Measurements from ENCODE around the gene ATP5PD.

The ATP5PD gene

DNA sequence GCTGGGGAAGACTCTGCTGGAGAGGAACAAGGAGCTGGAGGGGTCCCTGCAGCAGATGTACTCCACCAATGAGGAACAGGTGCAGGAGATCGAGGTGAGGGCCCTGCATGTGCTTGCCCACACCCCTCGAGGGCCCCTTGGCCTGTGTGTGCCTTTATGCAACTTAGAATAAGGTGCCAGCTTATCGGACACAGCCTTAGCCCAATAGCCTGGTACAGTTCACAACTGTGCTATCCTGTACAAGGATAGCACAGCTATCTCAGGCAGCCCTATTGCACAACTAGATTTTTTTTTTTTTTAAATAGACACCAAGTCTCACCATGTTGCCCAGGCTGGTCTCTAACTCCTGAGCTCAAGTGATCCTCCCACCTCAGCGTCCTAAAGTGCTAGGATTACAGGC, 47.2 kb downstream of the ATP5PD start:
- H3K4me3 ChIP-seq (ENCODE audit: low read length) = no peak overlapping the region
- no peak overlapping the region for H3K27ac ChIP-seq (ENCODE audit: low read depth, low read length)
- DNase-seq = no peak
- peaks cover 13% of the 10 kb centered on the region for H3K36me3 ChIP-seq (ENCODE audit: control insufficient read depth, insufficient read depth, low read length)
- H3K4me2 ChIP-seq (ENCODE audit: low read length) = no peak overlapping the region
- no peaks in the 10 kb centered on the region for H3K27me3 ChIP-seq (ENCODE audit: insufficient read depth, low read length, poor library complexity)
- no peak overlapping the region for H3K9ac ChIP-seq (ENCODE audit: low read length)
- no peak overlapping the region for H2BK120ac ChIP-seq (ENCODE audit: low read depth, low read length)
- peaks cover 4% of the 10 kb centered on the region for H3K79me1 ChIP-seq (ENCODE audit: low read length)
- H3K18ac ChIP-seq (ENCODE audit: low read length) = no peak overlapping the region
- H3K56ac ChIP-seq (ENCODE audit: low read length) = no peak overlapping the region
- H4K5ac ChIP-seq (ENCODE audit: low read length) = no peak overlapping the region
- no peaks in the 10 kb centered on the region for H3K4me1 ChIP-seq (ENCODE audit: control insufficient read depth, low read depth, low read length)
- WGBS (ENCODE audit: extremely low coverage, insufficient coverage, low lambda C conversion rate) = no CpG with 5 or more reads among the region's 4 CpGs
- no peak overlapping the region for H2BK15ac ChIP-seq (replicated peaks; ENCODE audit: low read depth)
- no peaks in the 10 kb centered on the region for H3K79me2 ChIP-seq (ENCODE audit: control insufficient read depth, insufficient read depth, low read length)
- H2AK5ac ChIP-seq (ENCODE audit: low read length) = no peak overlapping the region
- no peak overlapping the region for H3K23ac ChIP-seq (ENCODE audit: low read length)
- H4K8ac ChIP-seq (ENCODE audit: low read depth, low read length) = no peak overlapping the region
- H3K4ac ChIP-seq (ENCODE audit: low read depth, low read length) = no peak overlapping the region
- no peak overlapping the region for H2BK5ac ChIP-seq (ENCODE audit: low read length)

DNA sequence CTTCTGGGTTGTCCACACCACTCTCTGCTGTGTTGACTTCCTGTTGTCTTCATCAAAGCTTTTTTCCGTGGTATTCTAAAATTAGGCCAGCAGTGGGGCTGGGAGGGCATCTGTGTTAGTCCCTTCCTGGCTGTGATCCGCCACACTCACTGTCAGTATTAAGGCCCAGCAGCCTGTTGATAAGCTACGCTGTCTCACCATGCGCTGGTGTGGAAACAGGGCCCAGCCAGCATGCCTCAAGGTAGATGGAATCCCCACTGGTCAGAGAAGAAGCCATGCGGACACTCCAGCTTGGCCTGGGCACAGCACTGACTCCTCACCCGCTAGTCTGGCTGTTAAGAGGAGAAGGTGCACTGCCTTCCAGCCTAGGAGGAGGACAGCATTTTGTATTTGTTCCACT, 48.0 kb downstream of the ATP5PD start:
- Histone ChIP-seq H3K79me1 (ENCODE audit: low read length) (peaks cover 4% of the 10 kb centered on the region), H3K27ac (ENCODE audit: low read depth, low read length) (no peak overlapping the region), H3K4me2 (ENCODE audit: low read length) (no peak overlapping the region), H3K9ac (ENCODE audit: low read length) (no peak overlapping the region), H3K4ac (ENCODE audit: low read depth, low read length) (no peak overlapping the region), H2AK5ac (ENCODE audit: low read length) (no peak overlapping the region), H3K36me3 (ENCODE audit: control insufficient read depth, insufficient read depth, low read length) (peaks cover 13% of the 10 kb centered on the region), H3K56ac (ENCODE audit: low read length) (no peak overlapping the region), H3K27me3 (ENCODE audit: insufficient read depth, low read length, poor library complexity) (no peaks in the 10 kb centered on the region), H3K18ac (ENCODE audit: low read length) (no peak overlapping the region), H4K5ac (ENCODE audit: low read length) (no peak overlapping the region), H2BK120ac (ENCODE audit: low read depth, low read length) (no peak overlapping the region), H2BK15ac (replicated peaks; ENCODE audit: low read depth) (no peak overlapping the region), H3K23ac (ENCODE audit: low read length) (no peak overlapping the region), H4K8ac (ENCODE audit: low read depth, low read length) (no peak overlapping the region), H3K4me3 (ENCODE audit: low read length) (no peak overlapping the region), H3K4me1 (ENCODE audit: control insufficient read depth, low read depth, low read length) (no peaks in the 10 kb centered on the region), H2BK5ac (ENCODE audit: low read length) (no peak overlapping the region), H3K79me2 (ENCODE audit: control insufficient read depth, insufficient read depth, low read length) (no peaks in the 10 kb centered on the region)
- no CpG with 5 or more reads among the region's 6 CpGs for WGBS (ENCODE audit: extremely low coverage, insufficient coverage, low lambda C conversion rate)
- DNase-seq = no peak

DNA sequence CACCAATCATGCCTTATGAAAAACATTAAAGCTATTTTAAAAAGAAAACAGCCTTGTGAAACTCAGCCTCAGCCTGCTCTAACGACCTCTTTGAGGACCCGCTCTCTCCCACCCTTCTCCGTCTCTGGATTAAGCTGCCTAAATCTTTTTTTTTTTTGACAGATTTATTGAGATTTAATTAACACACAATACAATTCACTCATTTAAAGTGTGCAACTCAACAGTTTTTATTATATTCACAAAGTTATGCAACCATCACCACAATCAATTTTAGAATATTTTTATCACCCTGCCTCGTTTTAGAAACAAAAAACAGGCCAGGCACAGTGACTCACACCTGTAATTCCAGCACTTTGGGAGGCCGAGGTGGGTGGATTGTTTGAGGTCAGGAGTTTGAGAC, 50.9 kb downstream of the ATP5PD start:
- no peak overlapping the region for H2BK15ac ChIP-seq (replicated peaks; ENCODE audit: low read depth)
- no peak overlapping the region for H2AK5ac ChIP-seq (ENCODE audit: low read length)
- H4K8ac ChIP-seq (ENCODE audit: low read depth, low read length) = no peak overlapping the region
- no peaks in the 10 kb centered on the region for H3K4me1 ChIP-seq (ENCODE audit: control insufficient read depth, low read depth, low read length)
- WGBS (ENCODE audit: extremely low coverage, insufficient coverage, low lambda C conversion rate) = no CpG with 5 or more reads among the region's 5 CpGs
- no peak overlapping the region for H3K4me2 ChIP-seq (ENCODE audit: low read length)
- H3K36me3 ChIP-seq (ENCODE audit: control insufficient read depth, insufficient read depth, low read length) = peaks cover 3% of the 10 kb centered on the region
- no peak overlapping the region for H3K4me3 ChIP-seq (ENCODE audit: low read length)
- no peak overlapping the region for H3K23ac ChIP-seq (ENCODE audit: low read length)
- H3K79me2 ChIP-seq (ENCODE audit: control insufficient read depth, insufficient read depth, low read length) = peaks cover under 1% of the 10 kb centered on the region
- no peak for DNase-seq
- H3K18ac ChIP-seq (ENCODE audit: low read length) = no peak overlapping the region
- H3K27me3 ChIP-seq (ENCODE audit: insufficient read depth, low read length, poor library complexity) = no peaks in the 10 kb centered on the region
- no peak overlapping the region for H4K5ac ChIP-seq (ENCODE audit: low read length)
- H3K9ac ChIP-seq (ENCODE audit: low read length) = no peak overlapping the region
- peaks cover 12% of the 10 kb centered on the region for H3K79me1 ChIP-seq (ENCODE audit: low read length)
- no peak overlapping the region for H3K27ac ChIP-seq (ENCODE audit: low read depth, low read length)
- H2BK120ac ChIP-seq (ENCODE audit: low read depth, low read length) = no peak overlapping the region
- H2BK5ac ChIP-seq (ENCODE audit: low read length) = no peak overlapping the region
- no peak overlapping the region for H3K4ac ChIP-seq (ENCODE audit: low read depth, low read length)
- H3K56ac ChIP-seq (ENCODE audit: low read length) = no peak overlapping the region

DNA sequence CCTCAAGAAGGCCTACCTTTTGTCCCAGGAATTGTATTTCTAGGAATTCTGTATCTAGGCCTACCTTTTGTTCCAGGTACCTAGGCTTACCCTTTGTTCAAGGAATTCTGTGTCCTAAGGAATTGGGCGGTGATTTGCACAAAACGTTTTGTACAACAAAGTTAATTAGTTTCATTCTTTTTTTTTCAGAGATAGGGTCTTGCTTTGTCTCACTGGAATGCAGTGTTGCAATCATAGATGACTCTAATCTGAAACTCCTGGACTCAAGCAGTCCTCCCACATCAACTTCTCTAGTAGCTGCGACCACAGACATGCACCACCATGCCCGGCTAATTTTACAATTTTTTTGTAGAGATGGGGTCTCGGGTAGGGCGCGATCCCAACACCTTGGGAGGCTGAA, 52.3 kb downstream of the ATP5PD start:
- H3K27ac ChIP-seq (ENCODE audit: low read depth, low read length) = no peak overlapping the region

DNA sequence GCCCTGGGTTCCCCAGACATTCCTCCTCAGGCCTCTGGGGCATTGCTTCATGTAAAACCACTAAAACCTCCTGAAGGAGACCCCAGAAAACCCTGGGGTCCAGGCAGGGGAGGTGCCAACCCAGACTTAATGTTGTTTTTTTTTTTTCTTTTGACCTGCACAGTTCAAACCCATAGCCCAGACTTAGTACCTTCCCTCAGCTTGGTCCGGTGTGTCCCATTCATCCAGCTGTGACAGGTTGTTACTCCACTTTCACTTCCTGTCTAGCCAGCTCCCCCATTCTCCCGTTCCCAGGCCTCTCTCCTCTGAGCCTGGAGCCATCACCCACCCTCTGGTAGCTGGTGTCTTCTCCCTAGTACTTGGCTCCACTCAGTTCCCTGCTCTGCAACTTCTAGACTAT, 54.5 kb downstream of the ATP5PD start:
- Histone ChIP-seq H2BK5ac (ENCODE audit: low read length) (no peak overlapping the region), H3K9ac (ENCODE audit: low read length) (no peak overlapping the region), H3K18ac (ENCODE audit: low read length) (no peak overlapping the region), H3K79me2 (ENCODE audit: control insufficient read depth, insufficient read depth, low read length) (peaks cover 19% of the 10 kb centered on the region), H2BK120ac (ENCODE audit: low read depth, low read length) (no peak overlapping the region), H3K4me1 (ENCODE audit: control insufficient read depth, low read depth, low read length) (peaks cover 4% of the 10 kb centered on the region), H3K56ac (ENCODE audit: low read length) (no peak overlapping the region), H3K79me1 (ENCODE audit: low read length) (peaks cover 24% of the 10 kb centered on the region), H4K8ac (ENCODE audit: low read depth, low read length) (no peak overlapping the region), H2AK5ac (ENCODE audit: low read length) (no peak overlapping the region), H3K27ac (ENCODE audit: low read depth, low read length) (no peak overlapping the region), H2BK15ac (replicated peaks; ENCODE audit: low read depth) (no peak overlapping the region), H3K4ac (ENCODE audit: low read depth, low read length) (no peak overlapping the region), H3K23ac (ENCODE audit: low read length) (no peak overlapping the region), H3K36me3 (ENCODE audit: control insufficient read depth, insufficient read depth, low read length) (no peaks in the 10 kb centered on the region), H3K4me2 (ENCODE audit: low read length) (no peak overlapping the region), H4K5ac (ENCODE audit: low read length) (no peak overlapping the region), H3K27me3 (ENCODE audit: insufficient read depth, low read length, poor library complexity) (no peaks in the 10 kb centered on the region), H3K4me3 (ENCODE audit: low read length) (no peak overlapping the region)
- DNase-seq = no peak
- WGBS (ENCODE audit: extremely low coverage, insufficient coverage, low lambda C conversion rate) = no CpG with 5 or more reads among the region's 2 CpGs

More for the DNA sequence above, 52.3 kb downstream of the ATP5PD start:
- Histone ChIP-seq H3K79me2 (ENCODE audit: control insufficient read depth, insufficient read depth, low read length) (peaks cover 9% of the 10 kb centered on the region), H3K4me1 (ENCODE audit: control insufficient read depth, low read depth, low read length) (no peaks in the 10 kb centered on the region), H3K23ac (ENCODE audit: low read length) (no peak overlapping the region), H3K18ac (ENCODE audit: low read length) (no peak overlapping the region), H2BK15ac (replicated peaks; ENCODE audit: low read depth) (no peak overlapping the region), H2BK5ac (ENCODE audit: low read length) (no peak overlapping the region), H3K4me2 (ENCODE audit: low read length) (no peak overlapping the region), H2BK120ac (ENCODE audit: low read depth, low read length) (no peak overlapping the region), H3K4me3 (ENCODE audit: low read length) (no peak overlapping the region), H2AK5ac (ENCODE audit: low read length) (no peak overlapping the region), H4K8ac (ENCODE audit: low read depth, low read length) (no peak overlapping the region), H3K36me3 (ENCODE audit: control insufficient read depth, insufficient read depth, low read length) (peaks cover 2% of the 10 kb centered on the region), H3K4ac (ENCODE audit: low read depth, low read length) (no peak overlapping the region), H3K56ac (ENCODE audit: low read length) (no peak overlapping the region), H4K5ac (ENCODE audit: low read length) (no peak overlapping the region), H3K9ac (ENCODE audit: low read length) (no peak overlapping the region), H3K79me1 (ENCODE audit: low read length) (peaks cover 22% of the 10 kb centered on the region), H3K27me3 (ENCODE audit: insufficient read depth, low read length, poor library complexity) (no peaks in the 10 kb centered on the region)
- DNase-seq = no peak
- no CpG with 5 or more reads among the region's 7 CpGs for WGBS (ENCODE audit: extremely low coverage, insufficient coverage, low lambda C conversion rate)

DNA sequence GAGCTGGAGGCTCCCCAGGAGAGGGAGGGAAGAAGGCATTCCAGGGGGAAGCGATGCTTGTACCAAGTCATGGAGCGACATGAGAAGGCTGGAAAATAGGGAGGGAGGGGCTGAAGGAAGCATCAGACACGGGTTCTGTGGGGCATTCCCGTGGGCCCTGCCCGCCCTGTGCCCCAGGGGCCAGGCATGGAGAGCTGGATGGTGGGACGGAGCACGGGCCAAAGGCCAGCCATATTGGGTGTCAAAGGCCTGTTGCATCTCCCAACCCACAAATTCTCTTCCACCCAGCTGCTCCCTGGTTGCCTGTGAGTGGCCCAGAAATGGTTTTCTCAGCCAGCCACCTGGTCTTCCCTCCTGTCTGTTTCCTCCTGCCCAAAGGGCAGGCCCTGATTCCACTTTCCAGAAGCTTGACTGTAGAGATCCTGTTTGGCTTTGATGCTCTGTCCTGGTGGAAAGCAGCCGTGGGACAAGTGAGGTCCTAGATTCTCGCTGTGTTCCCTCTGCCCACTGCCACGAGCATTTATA, 56.1 kb downstream of the ATP5PD start:
- Histone ChIP-seq H3K23ac (ENCODE audit: low read length) (no peak overlapping the region), H3K36me3 (ENCODE audit: control insufficient read depth, insufficient read depth, low read length) (no peaks in the 10 kb centered on the region), H3K27ac (ENCODE audit: low read depth, low read length) (no peak overlapping the region), H2AK5ac (ENCODE audit: low read length) (no peak overlapping the region), H2BK5ac (ENCODE audit: low read length) (no peak overlapping the region), H3K27me3 (ENCODE audit: insufficient read depth, low read length, poor library complexity) (no peaks in the 10 kb centered on the region), H2BK120ac (ENCODE audit: low read depth, low read length) (no peak overlapping the region), H3K4ac (ENCODE audit: low read depth, low read length) (no peak overlapping the region), H3K79me2 (ENCODE audit: control insufficient read depth, insufficient read depth, low read length) (peaks cover 19% of the 10 kb centered on the region), H4K5ac (ENCODE audit: low read length) (no peak overlapping the region), H3K56ac (ENCODE audit: low read length) (no peak overlapping the region), H3K4me3 (ENCODE audit: low read length) (no peak overlapping the region), H3K4me1 (ENCODE audit: control insufficient read depth, low read depth, low read length) (peaks cover 6% of the 10 kb centered on the region), H3K4me2 (ENCODE audit: low read length) (no peak overlapping the region), H4K8ac (ENCODE audit: low read depth, low read length) (no peak overlapping the region), H2BK15ac (replicated peaks; ENCODE audit: low read depth) (no peak overlapping the region), H3K18ac (ENCODE audit: low read length) (no peak overlapping the region), H3K9ac (ENCODE audit: low read length) (no peak overlapping the region), H3K79me1 (ENCODE audit: low read length) (peaks cover 24% of the 10 kb centered on the region)
- WGBS (ENCODE audit: extremely low coverage, insufficient coverage, low lambda C conversion rate) = no CpG with 5 or more reads among the region's 10 CpGs
- no peak for DNase-seq
